A673 (cell line): ENCODE measurements around the gene VWA2.

Source experiments
- EZH2 ChIP-seq: fragments of 200-600 bp; sonication (generic); IDR thresholded peaks from 2 replicates; pipeline ENCODE4 v1.6.1; 2017; ENCODE audit warnings: borderline replicate concordance, low read depth, mild to moderate bottlenecking, mixed read lengths, antibody characterized with exemption, low read length; ENCODE audit not compliant: poor library complexity, severe bottlenecking
- TF ChIP-seq, protein P1 (sequence below): fragments of 300-800, 200-600 bp; sonication (generic); conservative IDR thresholded peaks from 2 replicates; pipeline ENCODE4 v1.5.1; 2017; ENCODE audit warnings: low read depth, mild to moderate bottlenecking, antibody characterized with exemption, low read length, moderate library complexity, mixed read lengths

DNA sequence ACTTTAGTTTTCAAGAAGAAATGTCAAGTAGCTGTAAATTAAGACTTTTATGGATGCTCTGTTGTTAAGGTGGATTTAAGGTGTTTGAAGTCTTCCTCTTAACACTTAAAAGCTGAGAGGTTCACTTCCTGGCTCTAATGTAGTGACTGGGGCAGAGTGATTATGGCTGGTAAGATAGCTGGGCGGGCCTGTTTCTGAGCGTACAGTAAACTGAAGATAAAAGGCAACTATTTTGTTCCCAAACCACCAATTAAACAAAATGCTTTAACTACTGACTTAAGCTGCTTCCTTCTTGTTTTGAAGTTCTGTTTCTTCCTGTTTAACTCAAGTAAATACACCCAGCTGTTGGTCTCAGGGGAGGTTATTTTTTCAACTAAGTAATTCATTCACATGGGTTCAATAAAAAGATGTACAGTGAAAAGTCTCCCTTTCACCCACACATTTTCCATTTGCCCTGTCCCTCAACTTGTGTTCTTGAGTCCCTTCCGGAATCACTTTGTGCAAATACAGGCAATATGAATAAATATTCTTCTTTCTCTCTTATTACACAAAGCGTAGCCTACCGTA is 19.3 kb downstream of the VWA2 start:
- no peak for TF ChIP-seq EZH2
- TF ChIP-seq, protein P1, sequence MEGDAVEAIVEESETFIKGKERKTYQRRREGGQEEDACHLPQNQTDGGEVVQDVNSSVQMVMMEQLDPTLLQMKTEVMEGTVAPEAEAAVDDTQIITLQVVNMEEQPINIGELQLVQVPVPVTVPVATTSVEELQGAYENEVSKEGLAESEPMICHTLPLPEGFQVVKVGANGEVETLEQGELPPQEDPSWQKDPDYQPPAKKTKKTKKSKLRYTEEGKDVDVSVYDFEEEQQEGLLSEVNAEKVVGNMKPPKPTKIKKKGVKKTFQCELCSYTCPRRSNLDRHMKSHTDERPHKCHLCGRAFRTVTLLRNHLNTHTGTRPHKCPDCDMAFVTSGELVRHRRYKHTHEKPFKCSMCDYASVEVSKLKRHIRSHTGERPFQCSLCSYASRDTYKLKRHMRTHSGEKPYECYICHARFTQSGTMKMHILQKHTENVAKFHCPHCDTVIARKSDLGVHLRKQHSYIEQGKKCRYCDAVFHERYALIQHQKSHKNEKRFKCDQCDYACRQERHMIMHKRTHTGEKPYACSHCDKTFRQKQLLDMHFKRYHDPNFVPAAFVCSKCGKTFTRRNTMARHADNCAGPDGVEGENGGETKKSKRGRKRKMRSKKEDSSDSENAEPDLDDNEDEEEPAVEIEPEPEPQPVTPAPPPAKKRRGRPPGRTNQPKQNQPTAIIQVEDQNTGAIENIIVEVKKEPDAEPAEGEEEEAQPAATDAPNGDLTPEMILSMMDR = no peak
